Stimulated activated CD8-positive, alpha-beta memory T cell treated with anti-CD3 and anti-CD28 coated beads, Interleukin-7, amount 100 ng/mL, for 4 hours (primary cell): Measurements from ENCODE around the gene PNPLA2.

ENCODE experiments used
- DNase-seq, 2 donors: peaks; one replicate each; pipeline ENCODE4 v3.0.0-alpha.2; 2020; ENCODE audit warnings: low read depth in 2 of 2

The PNPLA2 gene

GRCh38 chr11:873706-874105 is 55.0 kb downstream of the PNPLA2 start:
- DNase-seq: no peak
